PC-9 (cell line): ENCODE measurements around the gene MYBBP1A. TPM values are rescaled to one million over a fixed set of nuclear protein-coding genes. Genes with fewer than 3 reads are reported as not detected.

Source experiments
- BruUV-seq: library from RNA; stranded (reverse); fragments of 400-500 nt; replicated peaks from 2 replicates; lab custom pipeline; 2021; lab: Mats Ljungman, UMichigan
- CTCF ChIA-PET: fragments of 300-600 bp; sonication (Branson Sonifier 250); formaldehyde crosslinking; loops from one replicate; lab custom pipeline; 2022; ENCODE audit warnings: antibody characterized with exemption; lab: Charles Lee
- POLR2A ChIA-PET: fragments of 300-600 bp; sonication (Branson Sonifier 250); formaldehyde crosslinking; loops from one replicate; lab custom pipeline; 2022; ENCODE audit warnings: antibody characterized with exemption; ENCODE audit not compliant: unreplicated experiment; lab: Charles Lee
- DNase-seq, 2 experiments: peaks; one replicate each; pipeline versions ENCODE4 v3.0.0 to v3.0.0-alpha.2; 2015 to 2022; ENCODE audit warnings: mixed read lengths in 1 of 2
- H2AFZ ChIP-seq: fragments of 200-600 bp; sonication (generic); 2 replicates; pipeline ENCODE4 v1.8.1; 2017; ENCODE audit warnings: antibody characterized with exemption
- H3F3A ChIP-seq: fragments of 200-600 bp; sonication (generic); 2 replicates; pipeline ENCODE4 v1.8.1; 2017; ENCODE audit warnings: antibody characterized with exemption, mild to moderate bottlenecking, low read depth; ENCODE audit not compliant: insufficient read depth
- H3K27ac ChIP-seq: fragments of 200-600 bp; sonication (generic); 2 replicates; pipeline ENCODE4 v1.6.1; 2016; ENCODE audit warnings: mixed run types
- H3K27me3 ChIP-seq: fragments of 200-600 bp; sonication (generic); 2 replicates; pipeline ENCODE4 v1.6.1; 2016; ENCODE audit warnings: low read depth, mixed run types; ENCODE audit not compliant: insufficient read depth
- H3K36me3 ChIP-seq: fragments of 200-600 bp; sonication (generic); 2 replicates; pipeline ENCODE4 v1.6.1; 2016; ENCODE audit warnings: low read depth, mixed run types
- H3K4me1 ChIP-seq: fragments of 200-600 bp; sonication (generic); replicated peaks from 2 replicates; pipeline ENCODE4 v1.6.1; 2016; ENCODE audit warnings: mixed run types; ENCODE audit not compliant: insufficient read depth
- H3K4me2 ChIP-seq: fragments of 200-600 bp; sonication (generic); 2 replicates; pipeline ENCODE4 v1.6.1; 2017; ENCODE audit warnings: mixed run types
- H3K4me3 ChIP-seq: fragments of 200-600 bp; sonication (generic); 2 replicates; pipeline ENCODE4 v1.6.1; 2016; ENCODE audit warnings: mixed run types
- H3K79me2 ChIP-seq: fragments of 200-600 bp; sonication (generic); 2 replicates; pipeline ENCODE4 v1.6.1; 2017; ENCODE audit warnings: low read depth, mixed run types
- H3K9me2 ChIP-seq: fragments of 200-600 bp; sonication (generic); 2 replicates; pipeline ENCODE4 v1.8.1; 2017; ENCODE audit warnings: mild to moderate bottlenecking; ENCODE audit not compliant: insufficient read depth
- H3K9me3 ChIP-seq: fragments of 200-600 bp; sonication (generic); 2 replicates; pipeline ENCODE4 v1.8.1; 2016; ENCODE audit warnings: low read depth; ENCODE audit not compliant: insufficient read depth
- H4K20me1 ChIP-seq: fragments of 200-600 bp; sonication (generic); 2 replicates; pipeline ENCODE4 v1.8.1; 2017; ENCODE audit not compliant: insufficient read depth
- EZH2 ChIP-seq: fragments of 200-600 bp; sonication (generic); IDR thresholded peaks from 2 replicates; pipeline ENCODE4 v1.8.0; 2017; ENCODE audit warnings: antibody characterized with exemption, low read depth
- intact Hi-C: fragments of 100-400 bp; cut with micrococcal nuclease; formaldehyde crosslinking; loops from one replicate; pipeline ENCODE4 v1.10.0; 2022; ENCODE audit not compliant: unreplicated experiment
- total RNA-seq: library from RNA; stranded (reverse); gene quantifications from 2 replicates; pipeline ENCODE4 v1.2.3, GENCODE V29; 2021
- TF ChIP-seq, protein P1 (sequence below): fragments of 200-600 bp; sonication (generic); conservative IDR thresholded peaks from 2 replicates; pipeline ENCODE4 v1.6.1; 2017; ENCODE audit warnings: mixed run types, antibody characterized with exemption, mild to moderate bottlenecking, moderate library complexity

Gene MYBBP1A
- total RNA-seq, 1 experiment from 2014 or later: 89.1 TPM

DNA sequence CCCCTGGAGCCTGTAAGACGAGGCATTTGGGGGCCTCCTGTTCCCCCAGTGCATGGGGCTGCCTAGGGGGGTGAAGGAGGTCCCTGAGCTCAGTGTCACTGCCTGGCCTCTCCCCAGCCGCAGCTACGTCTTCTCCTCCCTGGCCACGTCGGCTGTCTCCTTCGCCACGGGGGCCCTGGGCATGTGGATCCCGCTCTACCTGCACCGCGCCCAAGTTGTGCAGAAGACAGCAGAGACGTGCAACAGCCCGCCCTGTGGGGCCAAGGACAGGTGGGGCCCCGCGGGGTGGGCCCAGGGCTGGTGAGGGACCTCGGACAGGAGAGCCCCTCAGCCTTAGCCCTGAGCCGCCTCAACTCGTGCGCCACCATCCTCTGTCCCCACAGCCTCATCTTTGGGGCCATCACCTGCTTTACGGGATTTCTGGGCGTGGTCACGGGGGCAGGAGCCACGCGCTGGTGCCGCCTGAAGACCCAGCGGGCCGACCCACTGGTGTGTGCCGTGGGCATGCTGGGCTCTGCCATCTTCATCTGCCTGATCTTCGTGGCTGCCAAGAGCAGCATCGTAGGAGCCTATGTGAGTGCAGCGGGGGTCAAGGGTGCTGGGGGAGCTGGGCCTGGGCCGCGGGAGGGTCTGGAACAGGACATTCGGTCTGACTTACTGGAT lies 22.2 kb downstream of the MYBBP1A start:
- DNase-seq: no peak
- H3K9me3 ChIP-seq: no peaks in the 10 kb centered on the region
- no peaks in the 10 kb centered on the region for H3K9me2 ChIP-seq
- POLR2A ChIA-PET: no interaction called here
- H2AFZ ChIP-seq: no peak overlapping the region
- CTCF ChIA-PET: no interaction called here
- H3K4me2 ChIP-seq: no peak overlapping the region
- no TSS peak for BruUV-seq
- peaks cover 15% of the 10 kb centered on the region for H4K20me1 ChIP-seq
- no peaks in the 10 kb centered on the region for H3K27me3 ChIP-seq
- no peak overlapping the region for H3K4me3 ChIP-seq
- 0 out of 2 replicates have a peak, but pooled peaks cover 8% of the 10 kb centered on the region for H3K36me3 ChIP-seq
- H3K4me1 ChIP-seq: peaks cover 12% of the 10 kb centered on the region; the same call in 1 of the 2 replicates
- TF ChIP-seq, protein P1, sequence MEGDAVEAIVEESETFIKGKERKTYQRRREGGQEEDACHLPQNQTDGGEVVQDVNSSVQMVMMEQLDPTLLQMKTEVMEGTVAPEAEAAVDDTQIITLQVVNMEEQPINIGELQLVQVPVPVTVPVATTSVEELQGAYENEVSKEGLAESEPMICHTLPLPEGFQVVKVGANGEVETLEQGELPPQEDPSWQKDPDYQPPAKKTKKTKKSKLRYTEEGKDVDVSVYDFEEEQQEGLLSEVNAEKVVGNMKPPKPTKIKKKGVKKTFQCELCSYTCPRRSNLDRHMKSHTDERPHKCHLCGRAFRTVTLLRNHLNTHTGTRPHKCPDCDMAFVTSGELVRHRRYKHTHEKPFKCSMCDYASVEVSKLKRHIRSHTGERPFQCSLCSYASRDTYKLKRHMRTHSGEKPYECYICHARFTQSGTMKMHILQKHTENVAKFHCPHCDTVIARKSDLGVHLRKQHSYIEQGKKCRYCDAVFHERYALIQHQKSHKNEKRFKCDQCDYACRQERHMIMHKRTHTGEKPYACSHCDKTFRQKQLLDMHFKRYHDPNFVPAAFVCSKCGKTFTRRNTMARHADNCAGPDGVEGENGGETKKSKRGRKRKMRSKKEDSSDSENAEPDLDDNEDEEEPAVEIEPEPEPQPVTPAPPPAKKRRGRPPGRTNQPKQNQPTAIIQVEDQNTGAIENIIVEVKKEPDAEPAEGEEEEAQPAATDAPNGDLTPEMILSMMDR: no peak
- no peak for TF ChIP-seq EZH2
- intact Hi-C loops: no loop called here
- H3K79me2 ChIP-seq: no peaks in the 10 kb centered on the region
- H3K27ac ChIP-seq: peak overlapping the region; percentile 7; the same call in 1 of the 2 replicates
- H3F3A ChIP-seq: peaks cover 88% of the 10 kb centered on the region

DNA sequence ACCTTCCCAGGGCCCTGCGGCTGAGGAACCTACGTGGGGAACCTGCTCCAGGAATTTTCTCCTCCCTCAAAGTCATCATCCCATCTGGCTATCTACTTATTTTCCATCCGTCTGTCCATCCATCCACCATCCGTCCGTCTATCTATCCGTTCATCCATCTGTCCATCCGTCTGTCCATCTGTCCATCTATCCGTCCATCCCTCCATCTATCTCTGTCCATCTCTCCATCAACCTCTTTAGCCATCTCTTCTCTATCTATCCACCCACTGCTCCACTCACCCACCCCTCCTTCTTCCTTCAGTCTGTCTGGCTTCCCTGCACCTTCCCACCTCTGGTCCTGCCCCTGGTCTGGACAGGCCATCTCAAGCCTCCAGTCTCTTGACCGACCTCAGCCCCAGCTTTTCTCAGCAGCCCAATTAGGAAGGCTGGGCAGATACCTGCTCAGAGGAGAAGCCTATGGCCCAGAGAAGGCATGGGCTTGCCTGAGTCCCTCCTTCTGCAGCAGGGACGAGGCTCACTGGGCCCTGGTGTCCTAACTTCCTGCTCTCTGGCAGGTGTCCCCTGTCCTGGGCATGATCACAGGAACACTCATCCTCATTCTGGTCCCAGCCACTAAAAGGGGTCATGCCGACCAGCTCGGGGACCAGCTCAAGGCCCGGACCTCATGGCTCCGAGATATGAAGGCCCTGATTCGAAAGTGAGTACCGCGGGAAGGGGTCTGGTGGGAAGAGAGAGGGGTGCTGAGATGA lies 23.0 kb downstream of the MYBBP1A start:
- intact Hi-C loops: no loop called here
- H3K9me3 ChIP-seq: no peaks in the 10 kb centered on the region

DNA sequence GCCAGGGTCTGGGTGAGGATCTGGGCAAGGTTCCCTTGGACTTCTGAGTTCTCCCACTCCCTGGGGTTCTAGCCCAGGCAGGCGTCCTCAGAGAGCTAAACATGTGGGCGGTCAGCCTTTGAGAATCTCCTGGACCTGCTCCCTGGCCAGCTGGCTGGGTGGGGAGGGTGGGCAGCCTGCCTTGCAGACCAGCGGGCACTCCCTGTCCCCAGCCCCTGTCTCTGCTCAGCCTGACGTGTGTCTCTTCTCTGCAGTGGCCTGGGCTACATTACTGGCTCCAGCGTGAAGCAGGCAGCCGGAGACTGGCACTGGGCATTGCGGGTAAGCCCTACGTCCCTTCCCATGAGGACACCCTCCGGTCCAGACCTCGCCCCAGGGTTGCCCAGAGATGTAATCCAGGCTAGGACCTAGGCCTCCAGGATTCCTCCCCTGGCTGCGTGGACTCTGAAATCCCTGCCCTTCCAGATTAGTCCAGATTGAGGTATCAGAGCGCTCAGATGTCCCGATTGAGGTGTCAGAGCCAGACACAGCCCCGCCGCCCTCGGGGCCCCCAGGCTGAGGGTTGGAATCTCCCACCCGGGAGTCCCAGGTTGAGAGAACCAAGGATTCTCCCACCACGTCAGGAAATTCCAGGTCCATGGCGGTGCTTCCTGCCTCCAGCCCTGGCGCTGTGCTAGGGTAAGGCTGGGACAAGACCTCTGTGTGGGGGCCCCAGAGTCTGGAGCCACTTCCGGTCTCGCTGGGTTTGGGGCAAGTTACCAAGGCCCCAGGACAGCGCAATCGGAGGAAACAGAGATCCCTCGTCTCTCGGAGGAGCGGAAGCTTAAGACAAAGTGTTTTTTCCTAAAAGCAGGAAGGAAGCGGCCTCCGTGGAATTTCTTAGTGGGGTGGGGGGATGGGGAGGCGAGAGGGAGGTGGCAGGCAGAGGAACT lies 24.1 kb downstream of the MYBBP1A start:
- no peak for DNase-seq
- Histone ChIP-seq H3K36me3 (0 out of 2 replicates have a peak, but pooled peaks cover 4% of the 10 kb centered on the region), H2AFZ (no peak overlapping the region), H3K27ac (no peak overlapping the region), H3K4me3 (no peak overlapping the region), H3K4me2 (no peak overlapping the region), H3K79me2 (peaks cover under 1% of the 10 kb centered on the region), H4K20me1 (no peaks in the 10 kb centered on the region), H3K9me2 (no peaks in the 10 kb centered on the region), H3K9me3 (no peaks in the 10 kb centered on the region), H3K27me3 (no peaks in the 10 kb centered on the region), H3F3A (peaks cover 88% of the 10 kb centered on the region), H3K4me1 (peaks cover 12% of the 10 kb centered on the region; the same call in 1 of the 2 replicates)
- no peak for TF ChIP-seq EZH2
- TF ChIP-seq, protein P1: no peak
- ChIA-PET POLR2A (no interaction called here), CTCF (no interaction called here)
- intact Hi-C loops: no loop called here
- BruUV-seq: no TSS peak

More for the DNA sequence above, 23.0 kb downstream of the MYBBP1A start:
- peaks cover 7% of the 10 kb centered on the region for H4K20me1 ChIP-seq
- CTCF ChIA-PET: no interaction called here
- no TSS peak for BruUV-seq
- no peak for TF ChIP-seq EZH2
- 0 out of 2 replicates have a peak, but pooled peaks cover 4% of the 10 kb centered on the region for H3K36me3 ChIP-seq
- H3K79me2 ChIP-seq: no peaks in the 10 kb centered on the region
- peaks cover 12% of the 10 kb centered on the region; the same call in 1 of the 2 replicates for H3K4me1 ChIP-seq
- no peak for DNase-seq
- no peak overlapping the region for H3K4me3 ChIP-seq
- peaks cover 88% of the 10 kb centered on the region for H3F3A ChIP-seq
- no peak overlapping the region for H3K27ac ChIP-seq
- H3K9me2 ChIP-seq: no peaks in the 10 kb centered on the region
- H2AFZ ChIP-seq: no peak overlapping the region
- POLR2A ChIA-PET: no interaction called here
- no peaks in the 10 kb centered on the region for H3K27me3 ChIP-seq
- no peak overlapping the region for H3K4me2 ChIP-seq
